SH-SY5Y (cell line): ENCODE results near the gene GPR156.

ENCODE experiments used
- GATA2 ChIP-seq: IDR thresholded peaks from 2 replicates; pipeline ENCODE4 v1.6.1; 2011; ENCODE audit warnings: mild to moderate bottlenecking, low read depth, low read length
- GATA3 ChIP-seq: IDR thresholded peaks from 2 replicates; pipeline ENCODE4 v1.6.1; 2011; ENCODE audit warnings: low read depth, mild to moderate bottlenecking, low read length, moderate library complexity

- TF ChIP-seq GATA2 = no peak
- no peak for TF ChIP-seq GATA3
These were observed 125.0 kb downstream of the GPR156 start for GRCh38 chr3:120160050-120160449.
